GM10248 (cell line): Measurements from ENCODE around the gene SPX.

Source experiments
- CTCF ChIA-PET: fragments of 300-600 bp; sonication (Branson Sonifier 250); formaldehyde crosslinking; extraction: SDS; loops from one replicate; lab custom pipeline; 2021; ENCODE audit warnings: antibody characterized with exemption; lab: Yijun Ruan, JAX
- POLR2A ChIA-PET: fragments of 350-650 bp; sonication (Branson Sonifier 250); formaldehyde crosslinking; extraction: SDS; loops from one replicate; lab custom pipeline; 2020; ENCODE audit warnings: antibody characterized with exemption; lab: Yijun Ruan, JAX
- DNase-seq: peaks from one replicate; pipeline ENCODE4 v3.0.0; 2012; ENCODE audit errors: extremely low spot score
- CTCF ChIP-seq: IDR thresholded peaks from 2 replicates; pipeline ENCODE4 v1.5.1; 2012; ENCODE audit warnings: mild to moderate bottlenecking, low read depth; ENCODE audit errors: extremely low read depth, missing control alignments, control extremely low read depth

SPX gene

GRCh38 chr12:21527451-21528180 lies 1.5 kb downstream of the SPX start:
- POLR2A ChIA-PET: no interaction called here
- DNase-seq: peak; percentile 41
- no peak for TF ChIP-seq CTCF
- CTCF ChIA-PET: interaction anchor here (1.0 to 1.3 kb wide), 3 partner anchors 9 to 16 kb away, joined by 3 read pairs; no protein-coding TSS in a partner anchor

GRCh38 chr12:21528953-21529352 lies 2.9 kb downstream of the SPX start:
- POLR2A ChIA-PET: no interaction called here
- no peak for DNase-seq
- no peak for TF ChIP-seq CTCF
- CTCF ChIA-PET: interaction anchor here (1.4 kb wide), 1 partner anchor 10 kb away, joined by 4 read pairs; no protein-coding TSS in a partner anchor

GRCh38 chr12:21529456-21529855 lies 3.4 kb downstream of the SPX start:
- no peak for TF ChIP-seq CTCF
- CTCF ChIA-PET: interaction anchor here (1.4 kb wide), 1 partner anchor 9 kb away, joined by 4 read pairs; no protein-coding TSS in a partner anchor
- no peak for DNase-seq
- POLR2A ChIA-PET: no interaction called here

GRCh38 chr12:21538061-21538653 lies 12.1 kb downstream of the SPX start:
- no peak for TF ChIP-seq CTCF
- CTCF ChIA-PET: interaction anchor here (1.1 to 1.6 kb wide), 4 partner anchors 9 to 24 kb away, joined by 3 to 4 read pairs (median 3); no protein-coding TSS in a partner anchor
- DNase-seq: no peak
- POLR2A ChIA-PET: no interaction called here

GRCh38 chr12:21539797-21540196 lies 13.7 kb downstream of the SPX start:
- DNase-seq: no peak
- no peak for TF ChIP-seq CTCF
- CTCF ChIA-PET: interaction anchor here (1.5 to 1.7 kb wide), 2 partner anchors 11 to 19 kb away, joined by 4 read pairs; no protein-coding TSS in a partner anchor
- POLR2A ChIA-PET: no interaction called here

- POLR2A ChIA-PET: no interaction called here
- no peak for DNase-seq
- TF ChIP-seq CTCF: no peak
- CTCF ChIA-PET: interaction anchor here (1.8 to 2.1 kb wide), 2 partner anchors 10 to 16 kb away, joined by 6 read pairs; no protein-coding TSS in a partner anchor
Observed at GRCh38 chr12:21541773-21542172, 15.7 kb downstream of the SPX start.
